Peyer's patch (tissue), 4 donors: ENCODE data around the gene TMOD1. TPM values are rescaled to one million over a fixed set of nuclear protein-coding genes. Genes with fewer than 3 reads are reported as not detected.

Experiments
- DNase-seq, 3 donors: peaks; one replicate each; pipeline ENCODE4 v3.0.0-alpha.2; 2017 to 2019
- H3K27ac ChIP-seq, 4 donors: fragments of 200-600 bp; sonication (generic); one replicate each; pipeline ENCODE4 v1.5.1; 2016 to 2019
- H3K27me3 ChIP-seq, 2 donors: fragments of 200-600 bp; sonication (generic); one replicate each; pipeline ENCODE4 v1.5.1; 2019
- H3K36me3 ChIP-seq, 3 donors: fragments of 200-600 bp; sonication (generic); one replicate each; pipeline ENCODE4 v1.5.1; 2016 to 2019
- H3K4me1 ChIP-seq, 4 donors: fragments of 200-600 bp; sonication (generic); one replicate each; pipeline ENCODE4 v1.5.1; 2016 to 2019
- H3K4me3 ChIP-seq, 4 donors: fragments of 200-600 bp; sonication (generic); 1 replicate in 3 of 4; 2 replicates in 1 of 4; pipeline ENCODE4 v1.5.1; 2016 to 2019; ENCODE audit warnings: mild to moderate bottlenecking in 1 of 4
- H3K9me3 ChIP-seq, 4 donors: fragments of 200-600 bp; sonication (generic); one replicate each; pipeline ENCODE4 v1.5.1; 2016 to 2019; ENCODE audit warnings: mild to moderate bottlenecking in 1 of 4
- CTCF ChIP-seq, 6 experiments: fragments of 450-650 bp in 4 of 6; fragments of 200-600 bp in 2 of 6; sonication (generic) in 1 of 6; IDR thresholded peaks; one replicate each; pipeline ENCODE4 v1.5.1; 2017 to 2019; ENCODE audit warnings: antibody characterized with exemption in 6 of 6, mild to moderate bottlenecking in 3 of 6, moderate library complexity in 1 of 6
- POLR2A ChIP-seq, 2 donors: fragments of 450-650 bp; IDR thresholded peaks; one replicate each; pipeline ENCODE4 v1.5.1; 2017; ENCODE audit warnings: antibody characterized with exemption in 2 of 2, mild to moderate bottlenecking in 2 of 2, moderate library complexity in 2 of 2
- total RNA-seq, 4 donors: library from RNA; depleted of rRNA; stranded (reverse); fragments of >200 nt; gene quantifications; one replicate each; pipeline ENCODE4 v1.1.0, GENCODE V29; 2016

Gene TMOD1
- total RNA-seq, 4 donors from 2014 or later, result 2.6 to 15.7 (median 4.9) TPM

GRCh38 chr9:97504381-97505216, 3.1 kb downstream of the TMOD1 start:
- no peaks in the 10 kb centered on the region for H3K27me3 ChIP-seq
- no peaks in the 10 kb centered on the region for H3K9me3 ChIP-seq
- no peak for DNase-seq
- H3K4me1 ChIP-seq, result peaks cover 3 to 21% (median 8%) of the 10 kb centered on the region in 4 donors
- peak overlapping the region in 3 of 4 donors; percentile 18 to 53 (median 39) for H3K27ac ChIP-seq
- H3K36me3 ChIP-seq, result no peaks in the 10 kb centered on the region
- TF ChIP-seq POLR2A (IDR thresholded peaks at IDR 0.05), result no peak
- no peak for TF ChIP-seq CTCF (IDR thresholded peaks at IDR 0.05)
- no peak overlapping the region for H3K4me3 ChIP-seq

- H3K27me3 ChIP-seq, result no peaks in the 10 kb centered on the region
- H3K4me1 ChIP-seq, result peaks cover 3 to 21% (median 8%) of the 10 kb centered on the region in 4 donors
- H3K36me3 ChIP-seq, result no peaks in the 10 kb centered on the region
- no peak overlapping the region for H3K27ac ChIP-seq
- H3K9me3 ChIP-seq, result no peaks in the 10 kb centered on the region
- no peak overlapping the region for H3K4me3 ChIP-seq
- TF ChIP-seq POLR2A (IDR thresholded peaks at IDR 0.05), result no peak
- no peak for TF ChIP-seq CTCF (IDR thresholded peaks at IDR 0.05)
- no peak for DNase-seq
These were observed 4.4 kb downstream of the TMOD1 start for GRCh38 chr9:97505845-97506244.

GRCh38 chr9:97506306-97506705, 4.8 kb downstream of the TMOD1 start:
- TF ChIP-seq CTCF (IDR thresholded peaks at IDR 0.05) (no peak), POLR2A (IDR thresholded peaks at IDR 0.05) (no peak)
- Histone ChIP-seq H3K27ac (no peak overlapping the region), H3K27me3 (no peaks in the 10 kb centered on the region), H3K4me1 (peaks cover 3 to 18% (median 9%) of the 10 kb centered on the region in 4 donors), H3K36me3 (no peaks in the 10 kb centered on the region), H3K9me3 (no peaks in the 10 kb centered on the region), H3K4me3 (no peak overlapping the region)
- DNase-seq, result no peak

- no peaks in the 10 kb centered on the region for H3K36me3 ChIP-seq
- peaks cover 3 to 14% (median 10%) of the 10 kb centered on the region in 4 donors for H3K4me1 ChIP-seq
- TF ChIP-seq CTCF (IDR thresholded peaks at IDR 0.05), result no peak
- no peak for TF ChIP-seq POLR2A (IDR thresholded peaks at IDR 0.05)
- H3K27me3 ChIP-seq, result no peaks in the 10 kb centered on the region
- H3K9me3 ChIP-seq, result no peaks in the 10 kb centered on the region
- no peak overlapping the region for H3K4me3 ChIP-seq
- H3K27ac ChIP-seq, result no peak overlapping the region
- no peak for DNase-seq
These were observed 5.3 kb downstream of the TMOD1 start for GRCh38 chr9:97506787-97507186.

- H3K4me1 ChIP-seq, result peaks cover 3 to 12% (median 5%) of the 10 kb centered on the region in 4 donors
- H3K9me3 ChIP-seq, result no peaks in the 10 kb centered on the region
- no peak overlapping the region for H3K4me3 ChIP-seq
- TF ChIP-seq CTCF (IDR thresholded peaks at IDR 0.05), result no peak
- TF ChIP-seq POLR2A (IDR thresholded peaks at IDR 0.05), result no peak
- no peaks in the 10 kb centered on the region for H3K27me3 ChIP-seq
- no peaks in the 10 kb centered on the region for H3K36me3 ChIP-seq
- DNase-seq, result no peak
- H3K27ac ChIP-seq, result no peak overlapping the region
These were observed 6.0 kb downstream of the TMOD1 start for GRCh38 chr9:97507428-97507984.
